B cell (primary cell): ENCODE data around the gene FHIT. TPM values are rescaled to one million over a fixed set of nuclear protein-coding genes. Genes with fewer than 3 reads are reported as not detected.

Source experiments
- ATAC-seq: fragments of 200-7000 bp; cut with Tn5 transposase; one replicate; pipeline ENCODE4 v1.10.0; 2021; ENCODE audit warnings: low read depth, mild to moderate bottlenecking, moderate number of reproducible peaks, moderate library complexity
- CTCF ChIA-PET: fragments of 350-600 bp; sonication (Branson Sonifier 250); formaldehyde crosslinking; loops from one replicate; lab custom pipeline; 2021; ENCODE audit warnings: antibody characterized with exemption, inconsistent platforms; lab: Charles Lee
- POLR2A ChIA-PET: fragments of 350-600 bp; sonication (Branson Sonifier 250); formaldehyde crosslinking; loops from one replicate; lab custom pipeline; 2021; ENCODE audit warnings: antibody characterized with exemption; lab: Charles Lee
- DNase-seq: peaks from one replicate; pipeline ENCODE4 v3.0.0; 2013
- H2AFZ ChIP-seq: 2 replicates; pipeline ENCODE4 v1.6.1; 2012; ENCODE audit warnings: mild to moderate bottlenecking, low read depth, low read length; ENCODE audit not compliant: insufficient read depth, poor library complexity, severe bottlenecking
- H3K27ac ChIP-seq, 2 donors: 1 replicate in 1 of 2; 2 replicates in 1 of 2; pipeline ENCODE4 v1.5.1; 2012 to 2013; ENCODE audit warnings: low read length in 2 of 2, mild to moderate bottlenecking in 2 of 2, moderate library complexity in 1 of 2
- H3K27me3 ChIP-seq, 4 experiments: fragments of 200-600 bp in 1 of 4; sonication (generic) in 1 of 4; replicated peaks in 1 of 4; 1 replicate in 2 of 4; 2 replicates in 2 of 4; pipeline versions ENCODE4 v1.6.1 to v1.7.0; 2013 to 2016; ENCODE audit warnings: low read length in 3 of 4, mild to moderate bottlenecking in 2 of 4, mixed read lengths in 1 of 4, moderate library complexity in 1 of 4; ENCODE audit not compliant: insufficient read depth in 4 of 4, control insufficient read depth in 3 of 4; ENCODE audit errors: control extremely low read depth in 1 of 4
- H3K36me3 ChIP-seq, 2 experiments: replicated peaks in 1 of 2; 1 replicate in 1 of 2; 2 replicates in 1 of 2; pipeline versions ENCODE4 v1.6.1 to v1.7.1; 2013; ENCODE audit warnings: low read length in 1 of 2; ENCODE audit not compliant: insufficient read depth in 2 of 2, control insufficient read depth in 1 of 2; ENCODE audit errors: control extremely low read depth in 1 of 2, extremely low read depth in 1 of 2
- H3K4me1 ChIP-seq, 2 donors: fragments of 200-600 bp in 1 of 2; sonication (generic) in 1 of 2; 1 replicate in 1 of 2; 2 replicates in 1 of 2; pipeline versions ENCODE4 v1.5.1 to v1.6.1; 2013 to 2017; ENCODE audit warnings: low read length in 2 of 2; ENCODE audit not compliant: control insufficient read depth in 2 of 2, insufficient read depth in 2 of 2
- H3K4me2 ChIP-seq: replicated peaks from 2 replicates; pipeline ENCODE3; 2012; ENCODE audit warnings: mild to moderate bottlenecking, low read depth, low read length; ENCODE audit not compliant: poor library complexity, severe bottlenecking
- H3K4me3 ChIP-seq, 5 experiments: fragments of 200-600 bp in 1 of 5; sonication (generic) in 1 of 5; 1 replicate in 3 of 5; 2 replicates in 2 of 5; pipeline versions ENCODE4 v1.5.1 to v1.7.0; 2011 to 2016; ENCODE audit warnings: low read length in 4 of 5, mild to moderate bottlenecking in 4 of 5, low read depth in 2 of 5, control low read depth in 1 of 5, moderate library complexity in 1 of 5; ENCODE audit not compliant: insufficient read depth in 1 of 5; ENCODE audit errors: control extremely low read depth in 1 of 5, extremely low read depth in 1 of 5
- H3K79me2 ChIP-seq: fragments of 200-600 bp; sonication (generic); one replicate; pipeline ENCODE4 v1.6.0; 2016; ENCODE audit warnings: low read length; ENCODE audit not compliant: control insufficient read depth, insufficient read depth
- H3K9ac ChIP-seq: fragments of 200-600 bp; sonication (generic); 2 replicates; pipeline ENCODE4 v1.6.1; 2017; ENCODE audit warnings: mild to moderate bottlenecking, low read length, moderate library complexity
- H3K9me3 ChIP-seq, 3 donors: one replicate each; pipeline versions ENCODE4 v1.6.1 to v1.7.1; 2013; ENCODE audit warnings: low read length in 2 of 3; ENCODE audit not compliant: control insufficient read depth in 2 of 3, insufficient read depth in 1 of 3; ENCODE audit errors: control extremely low read depth in 1 of 3
- H4K20me1 ChIP-seq: 2 replicates; pipeline ENCODE4 v1.6.0; 2012; ENCODE audit warnings: mild to moderate bottlenecking, low read length; ENCODE audit not compliant: insufficient read depth, control insufficient read depth, poor library complexity, severe bottlenecking
- H3K27ac Mint-ChIP-seq: one replicate; pipeline ENCODE4 v1.8.0; 2021; ENCODE audit warnings: mixed read lengths
- H3K27me3 Mint-ChIP-seq: one replicate; pipeline ENCODE4 v1.8.0; 2021; ENCODE audit warnings: mixed read lengths
- H3K4me1 Mint-ChIP-seq: one replicate; pipeline ENCODE4 v1.8.0; 2021; ENCODE audit warnings: mixed read lengths
- H3K4me3 Mint-ChIP-seq: one replicate; pipeline ENCODE4 v1.8.0; 2021; ENCODE audit warnings: mixed read lengths
- H3K9me3 Mint-ChIP-seq: one replicate; pipeline ENCODE4 v1.8.0; 2022; ENCODE audit warnings: mixed read lengths; ENCODE audit not compliant: insufficient read depth
- EZH2 ChIP-seq: IDR thresholded peaks from 2 replicates; pipeline ENCODE4 v1.6.1; 2012; ENCODE audit warnings: borderline replicate concordance, low read depth, mild to moderate bottlenecking, moderate library complexity, low read length; ENCODE audit not compliant: insufficient read depth, poor library complexity, severe bottlenecking
- WGBS: methylation state at CpG from one replicate; pipeline ENCODE4 v1.1.5; 2013; ENCODE audit warnings: missing lambda C conversion rate; ENCODE audit not compliant: insufficient coverage; 5-methylcytosine and 5-hydroxymethylcytosine counted together
- intact Hi-C: fragments of 100-400 bp; cut with micrococcal nuclease; formaldehyde crosslinking; loops from one replicate; pipeline ENCODE4 v1.10.0; 2022
- polyA plus RNA-seq: library from polyadenylated mRNA; depleted of rRNA; stranded (reverse); fragments of >200 nt; gene quantifications from 2 replicates; pipeline ENCODE4 v1.2.3, GENCODE V29; 2012
- total RNA-seq, 2 donors: library from RNA; stranded (reverse); fragments of 120-200 nt in 1 of 2; gene quantifications; 1 replicate in 1 of 2; 2 replicates in 1 of 2; pipeline versions ENCODE4 v1.2.3 to v1.2.4, GENCODE V29; 2013 to 2022
- TF ChIP-seq, protein P1 (sequence below): fragments of 200-600 bp; IDR thresholded peaks from one replicate; pipeline ENCODE4 v1.8.0; 2022; ENCODE audit warnings: antibody characterized with exemption, mild to moderate bottlenecking

FHIT gene
- total and polyA plus RNA-seq, 2 donors (not counting 1 experiment from before 2014, with no cell fraction given) = 1.7 to 7.8 TPM

DNA sequence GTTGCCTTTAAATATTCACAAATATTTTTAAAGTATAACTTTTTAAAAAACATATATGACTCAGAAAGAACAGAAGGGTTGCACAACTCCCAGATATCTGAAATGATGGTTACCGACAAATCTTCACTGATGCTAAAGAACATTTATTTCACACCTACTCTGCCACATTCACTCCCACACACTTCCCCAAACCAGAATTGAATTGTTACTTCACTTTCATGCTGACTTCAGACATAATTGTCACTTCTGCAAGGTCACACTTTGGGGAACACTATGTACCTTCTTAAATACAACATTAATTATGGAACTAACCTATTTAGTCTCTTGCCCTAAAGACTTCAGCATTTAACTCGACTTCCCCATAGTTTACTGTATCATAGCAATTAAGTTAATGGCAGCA, 795.1 kb downstream of the FHIT start:
- Histone ChIP-seq H4K20me1 (no peaks in the 10 kb centered on the region), H3K79me2 (no peaks in the 10 kb centered on the region), H2AFZ (no peak overlapping the region), H3K9me3 (no peaks in the 10 kb centered on the region), H3K9ac (no peak overlapping the region), H3K4me3 (no peak overlapping the region), H3K4me2 (no peak overlapping the region), H3K36me3 (no peaks in the 10 kb centered on the region), H3K27me3 (no peaks in the 10 kb centered on the region), H3K27ac (no peak overlapping the region), H3K4me1 (no peaks in the 10 kb centered on the region)
- H3K9me3 Mint-ChIP-seq = no peaks in the 10 kb centered on the region
- intact Hi-C loops = no loop called here
- CTCF ChIA-PET = no interaction called here
- no peaks in the 10 kb centered on the region for H3K4me1 Mint-ChIP-seq
- H3K27ac Mint-ChIP-seq = no peak overlapping the region
- DNase-seq = no peak
- peaks cover 3% of the 10 kb centered on the region for H3K27me3 Mint-ChIP-seq
- WGBS = 82% methylated on average over 1 of the region's 2 CpGs
- no peak overlapping the region for H3K4me3 Mint-ChIP-seq
- no peak for ATAC-seq
- no peak for TF ChIP-seq EZH2
- TF ChIP-seq, protein P1, sequence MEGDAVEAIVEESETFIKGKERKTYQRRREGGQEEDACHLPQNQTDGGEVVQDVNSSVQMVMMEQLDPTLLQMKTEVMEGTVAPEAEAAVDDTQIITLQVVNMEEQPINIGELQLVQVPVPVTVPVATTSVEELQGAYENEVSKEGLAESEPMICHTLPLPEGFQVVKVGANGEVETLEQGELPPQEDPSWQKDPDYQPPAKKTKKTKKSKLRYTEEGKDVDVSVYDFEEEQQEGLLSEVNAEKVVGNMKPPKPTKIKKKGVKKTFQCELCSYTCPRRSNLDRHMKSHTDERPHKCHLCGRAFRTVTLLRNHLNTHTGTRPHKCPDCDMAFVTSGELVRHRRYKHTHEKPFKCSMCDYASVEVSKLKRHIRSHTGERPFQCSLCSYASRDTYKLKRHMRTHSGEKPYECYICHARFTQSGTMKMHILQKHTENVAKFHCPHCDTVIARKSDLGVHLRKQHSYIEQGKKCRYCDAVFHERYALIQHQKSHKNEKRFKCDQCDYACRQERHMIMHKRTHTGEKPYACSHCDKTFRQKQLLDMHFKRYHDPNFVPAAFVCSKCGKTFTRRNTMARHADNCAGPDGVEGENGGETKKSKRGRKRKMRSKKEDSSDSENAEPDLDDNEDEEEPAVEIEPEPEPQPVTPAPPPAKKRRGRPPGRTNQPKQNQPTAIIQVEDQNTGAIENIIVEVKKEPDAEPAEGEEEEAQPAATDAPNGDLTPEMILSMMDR = no peak
- POLR2A ChIA-PET = no interaction called here

DNA sequence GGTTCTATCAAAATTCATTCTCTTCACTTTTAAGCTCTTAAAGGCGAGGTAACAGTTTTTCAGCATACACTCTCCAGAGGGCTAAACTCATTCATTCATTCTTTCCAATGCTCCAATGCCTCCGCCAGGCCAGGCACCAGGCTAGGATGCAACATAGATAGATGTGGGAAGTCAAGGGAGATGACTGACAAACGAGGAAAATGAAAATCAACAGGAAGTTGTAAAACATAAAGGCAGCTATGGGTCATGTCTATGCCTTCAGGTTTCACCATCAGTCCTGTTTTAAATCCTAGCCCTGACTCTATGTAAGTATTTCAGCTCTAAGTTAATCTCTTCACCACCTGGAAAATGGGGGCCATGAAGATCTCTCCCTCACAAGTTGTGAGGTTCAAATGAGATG, 797.9 kb downstream of the FHIT start:
- TF ChIP-seq, protein P1 = no peak
- no peak for TF ChIP-seq EZH2
- H3K27ac ChIP-seq = no peak overlapping the region
- H3K4me3 ChIP-seq = no peak overlapping the region
- ATAC-seq = no peak
- Mint-ChIP-seq H3K4me1 (no peaks in the 10 kb centered on the region), H3K4me3 (no peak overlapping the region), H3K27me3 (peaks cover 3% of the 10 kb centered on the region), H3K27ac (no peak overlapping the region), H3K9me3 (no peaks in the 10 kb centered on the region)
- POLR2A ChIA-PET = no interaction called here
- H3K9ac ChIP-seq = no peak overlapping the region
- DNase-seq = no peak
- no peak overlapping the region for H2AFZ ChIP-seq
- H3K79me2 ChIP-seq = no peaks in the 10 kb centered on the region
- H3K4me2 ChIP-seq = no peak overlapping the region
- H3K9me3 ChIP-seq = no peaks in the 10 kb centered on the region
- CTCF ChIA-PET = no interaction called here
- H3K27me3 ChIP-seq = no peaks in the 10 kb centered on the region
- WGBS = 40% methylated on average over 1 of the region's 3 CpGs
- no peaks in the 10 kb centered on the region for H4K20me1 ChIP-seq
- no peaks in the 10 kb centered on the region for H3K36me3 ChIP-seq
- H3K4me1 ChIP-seq = no peaks in the 10 kb centered on the region
- intact Hi-C loops = no loop called here
